SK-N-MC (cell line): ENCODE results near the gene CAPS2.

Experiments
- EZH2 ChIP-seq: fragments of 200-600 bp; sonication (generic); IDR thresholded peaks from one replicate; pipeline ENCODE4 v1.6.1; 2017; ENCODE audit warnings: antibody characterized with exemption
- POLR2AphosphoS5 ChIP-seq: IDR thresholded peaks from 2 replicates; pipeline ENCODE4 v1.6.1; 2012; ENCODE audit warnings: mild to moderate bottlenecking, low read depth, low read length, borderline replicate concordance

- TF ChIP-seq EZH2 (no peak), POLR2AphosphoS5 (no peak)
Measured at GRCh38 chr12:75378354-75378753, 48.2 kb upstream of the CAPS2 start.
